NCI-H2171 (cell line): ENCODE data around the gene HOXC5.
"Not testable (repeated sequence)": the region's sequence is repeated elsewhere in the genome, so short reads cannot be mapped to it uniquely, and the experiment has no call there.

Source experiments
- DNase-seq: peaks from one replicate; lab custom pipeline; 2025; lab: John Stamatoyannopoulos, UW

Gene HOXC5

DNA sequence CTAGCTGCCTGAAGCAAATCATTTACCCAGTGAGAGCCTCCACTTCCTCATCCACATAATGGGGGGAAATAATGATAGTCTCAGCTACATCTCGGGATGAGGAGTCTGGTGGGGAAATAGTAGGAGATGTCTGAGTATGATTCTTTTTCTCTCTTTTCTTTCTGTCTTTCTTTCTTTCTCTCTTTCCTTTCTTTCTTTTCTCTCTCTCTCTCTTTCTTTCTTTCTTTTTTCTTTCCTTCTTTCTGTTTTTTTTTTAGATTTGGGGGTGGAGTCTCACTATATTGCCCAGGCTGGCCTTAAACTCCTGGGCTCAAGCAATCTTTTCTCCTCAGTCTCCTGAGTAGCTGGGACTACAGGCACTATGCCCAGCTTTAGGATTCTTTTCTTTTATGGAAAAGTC is 33.6 kb downstream of the HOXC5 start:
- DNase-seq = no peak

DNA sequence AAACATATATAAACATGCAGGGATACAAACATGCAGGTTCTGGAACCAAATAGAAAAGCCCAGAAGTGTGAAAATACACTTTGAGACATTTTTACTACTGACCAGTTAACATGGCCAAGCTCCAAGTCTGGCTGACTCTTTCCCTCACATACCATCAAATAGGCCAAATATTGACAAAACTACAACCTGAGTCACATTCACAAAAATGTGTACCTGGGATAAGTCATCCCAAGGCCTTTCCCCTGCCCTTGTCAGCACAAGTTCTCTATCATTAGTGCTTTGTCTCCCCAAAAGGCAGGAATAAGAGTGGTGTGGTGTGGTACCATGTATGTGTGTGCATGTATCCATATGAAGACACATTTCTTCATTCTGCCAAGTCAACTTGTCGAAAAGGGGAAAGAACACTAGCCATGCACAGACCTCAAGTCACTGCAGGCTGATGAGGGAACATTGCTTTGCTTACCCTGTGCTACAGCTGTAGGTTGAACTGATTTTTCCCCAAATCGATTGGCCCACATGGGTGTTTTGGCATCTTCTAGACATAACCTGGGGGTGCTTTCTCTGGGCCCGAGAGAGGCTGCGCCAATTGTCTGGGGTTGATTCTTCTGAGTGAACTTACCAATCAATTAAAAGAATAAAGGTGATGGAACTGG is 35.7 kb downstream of the HOXC5 start:
- no peak for DNase-seq

DNA sequence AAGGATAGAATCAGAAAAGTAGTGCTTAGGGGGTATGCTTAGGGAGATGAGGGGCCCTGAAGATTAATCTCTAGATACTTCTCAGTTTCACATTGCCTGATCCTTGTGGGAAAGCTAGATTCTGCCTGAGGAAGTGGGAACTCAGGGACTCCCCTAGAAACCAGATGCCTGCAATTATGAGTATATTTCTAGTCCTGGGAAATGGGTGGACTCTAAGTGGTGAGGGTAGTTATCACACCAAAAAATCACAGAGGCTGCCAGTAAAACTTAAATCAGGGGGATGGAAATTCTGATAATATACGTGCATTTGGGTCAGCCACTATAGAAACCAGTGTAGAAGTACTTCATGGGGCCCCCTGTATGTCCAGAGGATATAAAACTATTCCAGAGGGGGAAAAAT is 39.1 kb downstream of the HOXC5 start:
- no peak for DNase-seq

DNA sequence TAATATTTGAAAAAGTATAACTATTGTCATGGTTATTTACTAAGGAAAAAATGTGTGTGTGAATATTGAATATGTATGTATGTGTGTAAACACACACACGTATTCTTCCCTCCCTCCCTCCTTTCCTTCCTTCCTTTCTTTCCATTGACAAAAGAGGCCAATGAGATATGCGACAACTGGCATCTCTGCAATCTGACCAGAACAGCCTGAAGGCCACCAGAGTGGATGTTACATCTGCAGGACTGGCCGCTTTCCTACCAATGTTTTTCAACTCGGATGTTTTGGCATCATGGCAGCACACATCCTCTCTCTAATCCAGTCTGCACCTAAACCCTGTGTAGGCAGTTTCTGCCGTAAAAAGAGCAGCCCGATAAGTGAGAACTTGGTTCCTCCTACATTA is 41.5 kb downstream of the HOXC5 start:
- DNase-seq = no peak

DNA sequence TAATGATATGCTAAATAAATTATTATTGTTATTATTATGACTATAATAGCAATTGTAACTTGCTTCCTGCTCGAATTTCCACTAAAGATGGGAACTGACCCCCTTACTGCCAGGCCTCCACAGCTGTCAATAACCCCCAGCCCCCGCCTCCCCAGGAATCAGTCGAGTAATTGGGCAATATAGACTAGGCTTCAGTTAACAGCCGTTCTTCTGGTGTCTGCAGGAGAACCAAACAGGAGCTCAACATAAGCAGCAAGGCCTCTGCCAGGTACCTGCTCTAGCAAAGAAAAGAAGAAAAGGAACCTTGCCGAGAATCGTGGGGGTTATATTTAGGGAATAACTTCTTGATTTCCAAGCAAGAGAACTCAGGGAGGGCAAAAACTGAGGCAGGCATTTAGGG is 42.6 kb downstream of the HOXC5 start:
- DNase-seq = no peak

DNA sequence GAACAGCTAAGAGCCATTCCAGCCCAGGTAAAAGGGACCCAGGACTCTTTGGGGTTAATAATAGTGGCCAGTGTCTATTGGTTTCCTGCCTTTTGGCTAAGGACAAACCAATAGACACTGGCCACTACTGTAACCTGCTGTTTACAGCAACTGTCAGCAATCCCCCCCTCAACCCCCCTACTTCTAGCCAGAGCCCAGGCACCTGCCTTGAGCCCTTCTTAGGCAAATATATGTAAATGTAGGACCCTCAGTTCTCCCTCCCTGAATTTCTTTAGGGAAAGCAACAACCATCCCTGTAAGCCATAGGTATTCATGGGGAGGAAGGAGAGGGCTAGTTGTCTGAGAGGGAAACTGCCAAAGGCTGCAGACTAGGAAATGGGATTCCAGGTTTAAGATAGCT is 43.1 kb downstream of the HOXC5 start:
- DNase-seq = no peak

DNA sequence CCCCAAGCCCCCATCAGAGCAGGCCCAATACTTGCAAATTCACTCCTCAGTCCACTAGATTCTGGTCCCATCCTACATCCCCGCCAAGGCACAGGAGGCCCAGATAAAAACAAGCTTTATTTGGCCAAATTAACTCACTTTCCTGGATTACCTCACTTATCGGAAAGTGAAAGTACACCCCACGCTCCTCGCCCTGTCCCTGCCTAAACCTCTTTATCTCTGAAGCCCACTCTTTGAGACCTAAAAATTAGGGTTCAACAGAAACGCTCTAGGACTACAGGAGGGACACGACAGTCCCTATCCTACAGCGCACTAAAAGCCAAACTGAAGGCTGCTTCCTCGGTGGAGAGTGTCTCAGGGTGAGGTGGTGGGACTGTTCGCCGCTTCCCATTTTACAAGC is 45.0 kb downstream of the HOXC5 start:
- DNase-seq = not testable (repeated sequence)

DNA sequence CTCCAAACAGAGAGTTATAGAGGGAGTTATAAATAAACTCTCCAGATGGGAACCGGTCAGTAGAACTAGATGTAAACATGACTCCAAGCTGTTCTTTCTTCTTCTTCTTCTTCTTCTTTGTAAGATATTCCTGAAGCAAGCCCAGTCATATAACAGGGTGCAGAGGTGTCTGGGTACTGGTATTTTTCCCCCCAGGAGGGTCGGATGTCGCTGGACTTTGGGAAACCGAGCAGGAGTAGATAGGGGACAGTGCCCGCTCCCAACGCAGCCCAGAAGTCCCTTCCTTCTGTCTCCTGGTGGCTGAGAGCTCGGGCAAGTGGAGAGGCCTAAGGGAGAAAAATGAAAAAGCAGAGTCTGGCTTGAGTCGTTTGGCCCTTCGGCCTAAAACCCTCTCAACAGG is 46.3 kb downstream of the HOXC5 start:
- not testable (repeated sequence) for DNase-seq

DNA sequence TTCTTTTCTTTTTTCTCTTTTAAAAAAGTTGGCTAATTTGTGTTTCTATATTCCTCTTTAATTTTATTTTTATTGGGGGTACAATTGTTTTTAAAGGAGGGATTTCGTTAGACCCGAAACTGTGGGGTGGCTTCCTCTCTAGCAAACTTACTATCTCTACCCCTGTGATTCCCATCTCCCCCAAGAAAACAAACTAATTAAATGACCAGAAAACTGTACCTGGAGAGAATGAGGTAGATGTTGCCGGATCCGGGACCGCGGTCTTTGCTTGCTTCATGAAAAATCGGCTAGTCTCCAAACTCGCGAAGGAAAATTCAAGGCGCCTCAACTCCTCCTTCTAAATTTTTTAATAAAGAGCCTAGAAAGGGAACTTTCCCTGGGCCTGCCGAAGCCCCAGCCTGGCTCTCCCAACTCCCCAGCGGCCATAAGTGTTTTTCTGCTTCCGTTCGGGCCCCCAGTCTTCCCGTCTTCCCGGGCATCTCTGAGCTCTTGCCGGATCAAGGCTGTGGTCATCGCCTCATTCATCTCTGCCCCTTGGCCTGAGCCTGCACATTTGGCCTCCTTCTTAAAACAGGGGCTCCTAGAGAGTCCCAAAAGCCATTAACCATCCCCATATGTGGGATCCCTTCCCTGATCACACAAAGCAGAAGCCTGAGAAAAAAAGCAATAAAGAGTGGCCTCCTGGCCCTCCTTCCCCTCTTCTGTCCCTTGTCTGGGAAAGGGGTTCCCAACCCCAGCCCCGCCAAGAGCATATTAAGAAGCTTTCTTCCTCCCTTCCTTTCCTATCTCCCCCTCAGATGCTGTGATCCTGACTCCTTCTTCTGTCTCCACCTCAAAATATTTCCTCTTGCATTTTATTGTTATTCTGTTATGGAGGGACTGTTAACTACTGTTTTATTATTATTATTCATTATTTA is 47.4 kb downstream of the HOXC5 start:
- not testable (repeated sequence) for DNase-seq

DNA sequence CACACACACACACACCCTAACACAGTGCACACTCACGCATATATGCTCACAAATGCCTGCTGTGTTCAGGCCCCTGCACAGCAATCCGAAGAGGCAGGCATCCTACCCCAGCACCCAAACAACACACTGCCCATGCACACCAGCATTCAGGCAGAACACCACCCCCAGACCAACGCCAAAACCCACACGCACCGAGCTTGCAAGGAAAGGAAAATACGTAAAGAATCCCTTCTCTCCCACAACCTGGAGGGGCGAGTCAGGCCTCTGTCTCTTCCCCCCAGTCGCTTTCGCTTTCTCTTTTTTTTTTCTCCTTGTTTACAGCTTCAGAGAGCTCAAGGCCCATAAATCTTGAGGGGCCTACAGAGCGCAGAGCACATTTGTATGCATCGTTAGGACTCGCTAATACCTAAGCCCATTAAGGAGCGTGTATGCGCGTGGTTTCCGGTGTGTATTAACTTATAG is 48.2 kb downstream of the HOXC5 start:
- DNase-seq = not testable (repeated sequence)

DNA sequence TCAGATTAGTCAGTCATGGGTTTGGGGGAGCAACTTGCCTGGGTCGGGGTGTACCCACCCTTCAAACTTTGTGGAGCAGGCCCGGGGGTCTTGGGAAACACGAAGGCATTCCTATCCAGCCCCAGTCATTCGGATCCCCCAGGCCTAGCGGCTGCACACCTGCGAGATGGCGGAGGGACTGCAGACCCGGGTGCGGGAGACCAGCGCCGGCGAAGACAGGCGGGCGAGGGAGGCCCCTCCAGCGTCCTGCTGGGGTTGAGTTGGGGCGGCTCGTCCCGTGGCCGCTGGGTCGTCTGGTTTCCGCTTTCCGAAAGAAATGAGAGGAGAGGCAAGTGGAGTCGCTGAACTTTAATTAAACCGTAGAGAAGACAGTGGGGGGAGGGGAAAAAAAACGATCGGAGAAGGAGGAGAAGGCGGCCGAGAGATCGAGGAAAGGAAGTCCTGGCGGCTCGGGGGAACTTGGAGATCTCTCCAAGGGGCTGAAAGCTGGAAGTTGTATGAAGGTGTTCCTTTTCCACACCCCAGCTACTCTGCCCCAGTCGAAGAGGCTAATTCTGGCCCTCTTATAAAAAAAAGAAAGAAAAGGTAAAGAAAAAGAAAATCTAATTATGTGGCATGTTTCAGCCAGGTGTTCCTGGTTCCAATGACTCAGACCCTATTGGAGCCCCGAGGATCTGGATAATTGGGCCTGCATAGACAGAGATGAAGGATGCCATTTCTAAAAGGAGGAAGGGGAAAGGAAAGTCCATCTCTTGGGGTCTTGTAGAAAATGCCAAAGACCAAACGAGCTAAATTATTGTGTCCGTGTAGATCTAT is 48.9 kb downstream of the HOXC5 start:
- not testable (repeated sequence) for DNase-seq

DNA sequence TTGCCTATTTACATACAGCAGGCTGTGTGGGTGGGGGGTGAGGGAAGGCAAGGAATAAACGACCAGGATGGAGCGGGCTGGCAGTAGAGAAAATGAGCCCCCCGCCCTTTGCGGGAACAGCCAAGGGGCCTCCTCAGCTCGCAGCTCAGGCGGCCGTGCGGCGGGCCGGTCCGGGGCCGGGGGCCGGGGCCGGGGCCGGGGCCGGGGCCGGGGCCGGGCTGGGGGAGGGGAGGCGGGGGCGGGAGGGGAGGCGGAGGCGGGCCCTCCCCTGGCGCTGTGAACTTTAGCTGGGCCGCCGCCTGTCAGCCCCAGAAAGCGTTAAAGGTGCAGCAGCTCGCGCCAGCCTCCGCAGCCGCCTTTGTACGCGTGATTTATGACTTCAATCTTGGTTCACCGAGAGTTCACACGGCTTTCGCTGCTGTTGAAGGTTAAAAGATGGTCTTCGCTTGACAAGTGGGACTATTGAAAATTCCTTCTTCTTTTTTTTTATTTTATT is 49.6 kb downstream of the HOXC5 start:
- peak; percentile 7 for DNase-seq
